H1 (cell line): ENCODE data around the gene KCNJ16. TPM values are rescaled to one million over a fixed set of nuclear protein-coding genes. Genes with fewer than 3 reads are reported as not detected.

Experiments used
- CTCF ChIA-PET: fragments of 300-600 bp; sonication (Branson Sonifier 250); formaldehyde crosslinking; loops from one replicate; lab custom pipeline; 2021; ENCODE audit not compliant: partially characterized antibody; lab: Charles Lee
- POLR2A ChIA-PET: fragments of 300-600 bp; sonication (Branson Sonifier 250); formaldehyde crosslinking; loops from one replicate; lab custom pipeline; 2021; ENCODE audit warnings: inconsistent platforms; ENCODE audit not compliant: partially characterized antibody; lab: Charles Lee
- DNase-seq, 2 experiments: peaks; one replicate each; pipeline versions ENCODE4 v3.0.0 to v3.0.0-alpha.2; 2010 to 2022; ENCODE audit warnings: low spot score in 2 of 2, low read depth in 1 of 2, mixed read lengths in 1 of 2
- FAIRE-seq: peaks from 2 replicates; lab custom pipeline; 2011; peaks lifted over from hg19 to GRCh38; lab: Jason Lieb, UNC
- H2AFZ ChIP-seq: 2 replicates; pipeline ENCODE4 v1.8.1; 2012; ENCODE audit warnings: low read length, inconsistent platforms
- H2AK5ac ChIP-seq: 2 replicates; pipeline ENCODE4 v1.6.1; 2013; ENCODE audit warnings: low read depth, low read length
- H2BK120ac ChIP-seq: replicated peaks from 2 replicates; pipeline ENCODE3; 2013; ENCODE audit warnings: low read depth, low read length, inconsistent platforms
- H2BK12ac ChIP-seq: 2 replicates; pipeline ENCODE4 v1.6.1; 2013; ENCODE audit warnings: low read depth, low read length
- H2BK15ac ChIP-seq: 2 replicates; pipeline ENCODE4 v1.6.1; 2013; ENCODE audit warnings: low read length
- H2BK20ac ChIP-seq: 2 replicates; pipeline ENCODE4 v1.6.1; 2013; ENCODE audit warnings: low read length
- H2BK5ac ChIP-seq: 2 replicates; pipeline ENCODE4 v1.6.1; 2013; ENCODE audit warnings: low read depth, low read length
- H3K14ac ChIP-seq: 2 replicates; pipeline ENCODE4 v1.6.1; 2013; ENCODE audit warnings: inconsistent platforms; ENCODE audit not compliant: insufficient read length
- H3K18ac ChIP-seq: 2 replicates; pipeline ENCODE4 v1.6.1; 2013; ENCODE audit warnings: low read length; ENCODE audit errors: extremely low read depth
- H3K23ac ChIP-seq: 2 replicates; pipeline ENCODE4 v1.6.1; 2013; ENCODE audit warnings: inconsistent platforms; ENCODE audit not compliant: insufficient read length
- H3K23me2 ChIP-seq: 2 replicates; pipeline ENCODE4 v1.6.1; 2013; ENCODE audit warnings: low read depth, low read length
- H3K27ac ChIP-seq: 2 replicates; pipeline ENCODE4 v1.6.1; 2011; ENCODE audit warnings: low read depth, low read length, inconsistent platforms
- H3K27me3 ChIP-seq, 4 experiments: replicated peaks in 1 of 4; 1 replicate in 1 of 4; 2 replicates in 3 of 4; pipeline versions ENCODE4 v1.6.1 to v1.8.1; 2011 to 2013; ENCODE audit warnings: low read length in 3 of 4, mild to moderate bottlenecking in 3 of 4, inconsistent platforms in 2 of 4, mixed read lengths in 2 of 4, moderate library complexity in 1 of 4; ENCODE audit not compliant: control insufficient read depth in 3 of 4, insufficient read depth in 3 of 4; ENCODE audit errors: extremely low read depth in 1 of 4
- H3K36me3 ChIP-seq, 4 experiments: 2 replicates each; pipeline versions ENCODE4 v1.6.1 to v1.8.1; 2011 to 2013; ENCODE audit warnings: mild to moderate bottlenecking in 4 of 4, low read length in 3 of 4, moderate library complexity in 2 of 4, control low read depth in 1 of 4, inconsistent platforms in 1 of 4; ENCODE audit not compliant: insufficient read depth in 4 of 4, control insufficient read depth in 2 of 4
- H3K4ac ChIP-seq: replicated peaks from 2 replicates; pipeline ENCODE3; 2013; ENCODE audit warnings: low read length, low read depth, mixed read lengths, inconsistent platforms; ENCODE audit not compliant: insufficient read length
- H3K4me1 ChIP-seq, 4 experiments: replicated peaks in 1 of 4; 1 replicate in 1 of 4; 2 replicates in 3 of 4; pipeline versions ENCODE4 v1.6.1 to v1.8.1; 2011 to 2013; ENCODE audit warnings: low read length in 3 of 4, inconsistent platforms in 2 of 4, mixed read lengths in 1 of 4; ENCODE audit not compliant: insufficient read depth in 4 of 4, control insufficient read depth in 3 of 4
- H3K4me2 ChIP-seq, 2 experiments: 2 replicates each; pipeline versions ENCODE4 v1.6.1 to v1.8.1; 2011 to 2013; ENCODE audit warnings: low read depth in 2 of 2, low read length in 2 of 2, control low read depth in 1 of 2, inconsistent platforms in 1 of 2, mild to moderate bottlenecking in 1 of 2; ENCODE audit not compliant: insufficient read depth in 1 of 2
- H3K4me3 ChIP-seq, 4 experiments: fragments of 200-600, 300-600 bp in 1 of 4; sonication (generic), shearing (Covaris generic), sonication (Bioruptor Twin) in 1 of 4; 2 replicates each; pipeline versions ENCODE4 v1.5.1 to v1.8.1; 2011 to 2016; ENCODE audit warnings: low read length in 4 of 4, low read depth in 3 of 4, control low read depth in 2 of 4, inconsistent platforms in 2 of 4, mild to moderate bottlenecking in 2 of 4, mixed read lengths in 1 of 4, moderate library complexity in 1 of 4; ENCODE audit not compliant: insufficient read depth in 2 of 4; ENCODE audit errors: extremely low read depth in 1 of 4
- H3K56ac ChIP-seq: replicated peaks from 2 replicates; pipeline ENCODE3; 2013; ENCODE audit warnings: low read depth, mild to moderate bottlenecking, mixed read lengths, low read length, inconsistent platforms; ENCODE audit not compliant: insufficient read length
- H3K79me1 ChIP-seq: 2 replicates; pipeline ENCODE4 v1.6.1; 2013; ENCODE audit warnings: low read depth, low read length, control low read depth
- H3K79me2 ChIP-seq, 2 experiments: 2 replicates each; pipeline versions ENCODE4 v1.6.1 to v1.8.1; 2012 to 2013; ENCODE audit warnings: low read length in 2 of 2, mild to moderate bottlenecking in 2 of 2, inconsistent platforms in 1 of 2; ENCODE audit not compliant: insufficient read depth in 2 of 2, control insufficient read depth in 1 of 2
- H3K9ac ChIP-seq, 4 experiments: replicated peaks in 1 of 4; 1 replicate in 1 of 4; 2 replicates in 3 of 4; pipeline versions ENCODE4 v1.6.1 to v1.8.1; 2011 to 2013; ENCODE audit warnings: low read depth in 3 of 4, low read length in 3 of 4, control low read depth in 2 of 4, mild to moderate bottlenecking in 2 of 4, moderate library complexity in 2 of 4, inconsistent platforms in 1 of 4; ENCODE audit errors: extremely low read depth in 1 of 4
- H3K9me3 ChIP-seq, 2 experiments: 2 replicates each; pipeline versions ENCODE4 v1.6.1 to v1.8.1; 2012 to 2013; ENCODE audit warnings: mild to moderate bottlenecking in 2 of 2, moderate library complexity in 2 of 2, control low read depth in 1 of 2, inconsistent platforms in 1 of 2, low read depth in 1 of 2, low read length in 1 of 2, mixed read lengths in 1 of 2; ENCODE audit not compliant: insufficient read depth in 2 of 2
- H4K20me1 ChIP-seq, 2 experiments: replicated peaks in 1 of 2; 2 replicates each; pipeline versions ENCODE3 to v1.8.1; 2011 to 2013; ENCODE audit warnings: inconsistent platforms in 2 of 2, low read length in 2 of 2, mild to moderate bottlenecking in 1 of 2; ENCODE audit not compliant: insufficient read depth in 2 of 2, control insufficient read depth in 1 of 2
- H4K5ac ChIP-seq: 2 replicates; pipeline ENCODE4 v1.6.1; 2013; ENCODE audit warnings: low read length, low read depth, mixed read lengths, inconsistent platforms; ENCODE audit not compliant: insufficient read length
- H4K8ac ChIP-seq: 2 replicates; pipeline ENCODE4 v1.8.0; 2013; ENCODE audit warnings: mild to moderate bottlenecking, moderate library complexity, low read length, inconsistent platforms; ENCODE audit not compliant: insufficient read depth; ENCODE audit errors: extremely low read depth
- H4K91ac ChIP-seq: replicated peaks from 2 replicates; pipeline ENCODE3; 2013; ENCODE audit warnings: low read length, mixed read lengths, inconsistent platforms; ENCODE audit not compliant: insufficient read length
- ASH2L ChIP-seq: fragments of 200-600, 300-600 bp; sonication (generic); IDR thresholded peaks from one replicate; pipeline ENCODE4 v1.7.1; 2017; ENCODE audit warnings: low read length
- BCL11A ChIP-seq, 2 experiments: IDR thresholded peaks; one replicate each; pipeline ENCODE4 v1.6.1; 2011; ENCODE audit warnings: low read depth in 2 of 2, low read length in 2 of 2, mild to moderate bottlenecking in 2 of 2
- CTBP2 ChIP-seq: IDR thresholded peaks from 2 replicates; pipeline ENCODE4 v1.7.0; 2011; ENCODE audit warnings: borderline replicate concordance, mild to moderate bottlenecking, moderate library complexity, mixed read lengths, low read length; ENCODE audit not compliant: insufficient read depth, insufficient read length
- GABPA ChIP-seq: IDR thresholded peaks from 2 replicates; pipeline ENCODE4 v1.6.1; 2011; ENCODE audit warnings: mild to moderate bottlenecking, low read length, moderate library complexity, borderline replicate concordance; ENCODE audit not compliant: insufficient read depth
- HDAC2 ChIP-seq, 2 experiments: fragments of 300-600 bp in 1 of 2; sonication (generic) in 1 of 2; IDR thresholded peaks; 2 replicates each; pipeline ENCODE4 v1.6.1; 2011 to 2012; ENCODE audit warnings: low read depth in 2 of 2, low read length in 2 of 2, mild to moderate bottlenecking in 2 of 2, moderate library complexity in 2 of 2, borderline replicate concordance in 1 of 2, inconsistent platforms in 1 of 2
- NRF1 ChIP-seq: IDR thresholded peaks from 2 replicates; pipeline ENCODE4 v1.6.1; 2011; ENCODE audit warnings: mild to moderate bottlenecking, low read depth, low read length, improper control_type of control experiment
- RAD21 ChIP-seq, 2 experiments: IDR thresholded peaks in 1 of 2; conservative IDR thresholded peaks in 1 of 2; 2 replicates each; pipeline ENCODE4 v1.6.1; 2011; ENCODE audit warnings: low read depth in 2 of 2, low read length in 2 of 2, improper control_type of control experiment in 1 of 2, inconsistent platforms in 1 of 2, mild to moderate bottlenecking in 1 of 2, moderate library complexity in 1 of 2
- RNF2 ChIP-seq: fragments of 200-900, 300-1000 bp; sonication (generic); IDR thresholded peaks from 2 replicates; pipeline ENCODE4 v1.7.1; 2016; ENCODE audit warnings: borderline replicate concordance, low read depth, mild to moderate bottlenecking, antibody characterized with exemption, low read length; ENCODE audit not compliant: poor library complexity, severe bottlenecking; ENCODE audit errors: missing control alignments
- TAF1 ChIP-seq: IDR thresholded peaks from 2 replicates; pipeline ENCODE4 v1.6.1; 2011; ENCODE audit warnings: mild to moderate bottlenecking, low read depth, low read length
- USF2 ChIP-seq: IDR thresholded peaks from 2 replicates; pipeline ENCODE4 v1.6.1; 2011; ENCODE audit warnings: low read length, improper control_type of control experiment
- WGBS, 2 experiments: shearing (Covaris generic) in 1 of 2; methylation state at CpG; one replicate each; pipeline versions ENCODE4 v1.1.6 to v1.1.7; 2013 to 2015; ENCODE audit warnings: low lambda C conversion rate in 2 of 2, mixed read lengths in 2 of 2, inconsistent platforms in 1 of 2, low coverage in 1 of 2, missing lambda C conversion rate in 1 of 2; ENCODE audit not compliant: insufficient replicate concordance in 2 of 2, insufficient coverage in 1 of 2, insufficient read length in 1 of 2; ENCODE audit errors: extremely low coverage in 1 of 2, missing lambda C conversion rate in 1 of 2; 5-methylcytosine and 5-hydroxymethylcytosine counted together
- polyA plus RNA-seq, 7 experiments: library from polyadenylated mRNA; depleted of rRNA in 3 of 7; stranded (reverse) in 5 of 7; unstranded in 2 of 7; fragments of >200 nt in 5 of 7; fragments of 200-250 nt in 2 of 7; gene quantifications; 1 replicate in 5 of 7; 2 replicates in 1 of 7; 4 replicates in 1 of 7; pipeline versions ENCODE4 v1.2.1 to v1.2.3, GENCODE V29; 2011 to 2013; ENCODE audit warnings: missing spikeins in 2 of 7, mixed read lengths in 2 of 7
- total RNA-seq: library from RNA; stranded (reverse); fragmentation: NEBNext Ultra II Directional; extraction: Animal tissue kit (Norgen Biotek cat#: 25700); gene quantifications from 2 replicates; pipeline ENCODE4 v1.2.1, GENCODE V29; 2021

KCNJ16 gene
- total and polyA plus RNA-seq, 2 of the 8 experiments (the other 6 are each of a cell fraction or from before 2014, with no cell fraction given), result not detected

DNA sequence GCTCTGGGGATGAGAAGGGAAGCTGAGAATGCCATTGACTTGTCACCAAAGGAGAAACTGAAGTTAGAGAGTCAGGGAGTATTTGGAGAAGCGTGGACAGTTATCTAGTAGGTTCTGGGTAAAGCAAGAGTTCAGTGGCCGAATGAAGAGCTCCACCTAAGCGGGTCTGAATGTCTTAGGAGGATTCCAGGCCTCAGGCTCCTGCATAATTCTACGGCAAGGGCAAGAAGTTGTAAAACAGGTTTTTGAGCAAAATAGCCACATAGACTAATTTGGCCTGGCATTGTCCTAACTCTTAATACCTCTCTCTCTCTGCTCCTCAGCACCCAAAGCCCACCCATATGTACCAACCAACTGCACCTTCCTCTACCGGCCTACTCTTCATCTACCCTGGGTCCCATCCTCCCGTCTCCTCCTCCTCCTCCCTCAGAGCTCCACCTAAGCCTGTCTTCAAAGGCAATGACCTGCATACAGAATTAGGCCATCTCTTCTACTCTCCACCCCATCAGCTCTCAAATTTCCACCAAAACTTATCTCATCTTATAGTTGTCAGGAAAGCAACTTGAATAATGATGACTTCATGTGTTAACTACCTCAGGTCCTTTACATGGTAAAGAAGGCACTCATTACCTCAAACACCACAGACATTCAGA lies 52.3 kb downstream of the KCNJ16 start:
- ChIA-PET POLR2A (no interaction called here), CTCF (no interaction called here)
- no peaks in the 10 kb centered on the region for H3K36me3 ChIP-seq
- H2BK15ac ChIP-seq, result no peak overlapping the region
- H3K27ac ChIP-seq, result no peak overlapping the region
- H3K14ac ChIP-seq, result no peak overlapping the region
- no peak overlapping the region for H2AK5ac ChIP-seq
- no peak for TF ChIP-seq ASH2L
- no peak for TF ChIP-seq RAD21 (IDR thresholded peaks at IDR 0.05 in 1 of 2, conservative IDR thresholded peaks at IDR 0.05 in 1 of 2; ENCODE audit: low read depth in 2 of 2, low read length in 2 of 2)
- TF ChIP-seq RNF2, result no peak
- TF ChIP-seq HDAC2 (IDR thresholded peaks at IDR 0.05; ENCODE audit: borderline replicate concordance in 1 of 2, low read depth in 2 of 2, low read length in 2 of 2), result no peak
- TF ChIP-seq BCL11A (IDR thresholded peaks at IDR 0.05; ENCODE audit: low read depth in 2 of 2, low read length in 2 of 2), result no peak
- TF ChIP-seq TAF1, result no peak
- no peak for TF ChIP-seq CTBP2
- no peak for TF ChIP-seq USF2
- TF ChIP-seq NRF1, result no peak
- no peak for TF ChIP-seq GABPA
- DNase-seq (no peak), FAIRE-seq (no peak)
- H3K79me1 ChIP-seq, result no peaks in the 10 kb centered on the region
- no peak overlapping the region for H2BK12ac ChIP-seq
- H4K5ac ChIP-seq, result no peak overlapping the region
- no peaks in the 10 kb centered on the region for H3K79me2 ChIP-seq
- H3K56ac ChIP-seq, result no peak overlapping the region
- no peak overlapping the region for H3K4ac ChIP-seq
- no peak overlapping the region for H4K8ac ChIP-seq
- no peak overlapping the region for H3K4me2 ChIP-seq
- no peaks in the 10 kb centered on the region for H4K20me1 ChIP-seq
- no peak overlapping the region for H3K23ac ChIP-seq
- 95% methylated on average over 6 of the region's 6 CpGs; no CpG with 5 or more reads in 1 of the 2 experiments for WGBS, 2 experiments
- H3K9ac ChIP-seq, result no peak overlapping the region
- H3K9me3 ChIP-seq, result 0 out of 4 replicates have a peak, but pooled peaks cover 0 to 3% of the 10 kb centered on the region in 2 experiments
- H2BK5ac ChIP-seq, result no peak overlapping the region
- no peak overlapping the region for H2BK20ac ChIP-seq
- H3K23me2 ChIP-seq, result no peaks in the 10 kb centered on the region
- no peak overlapping the region for H4K91ac ChIP-seq
- H3K4me3 ChIP-seq, result no peak overlapping the region
- no peaks in the 10 kb centered on the region for H3K27me3 ChIP-seq
- no peaks in the 10 kb centered on the region for H3K4me1 ChIP-seq
- no peak overlapping the region for H2BK120ac ChIP-seq
- H2AFZ ChIP-seq, result no peak overlapping the region
- H3K18ac ChIP-seq, result no peak overlapping the region
